Measurements from ENCODE around the gene GABRP. TPM values are rescaled to one million over a fixed set of nuclear protein-coding genes. Genes with fewer than 3 reads are reported as not detected.

GABRP gene
- total and polyA plus RNA-seq, 11 donors: 0.08 to 2.9 (median 0.23) TPM; not detected in 3

DNA sequence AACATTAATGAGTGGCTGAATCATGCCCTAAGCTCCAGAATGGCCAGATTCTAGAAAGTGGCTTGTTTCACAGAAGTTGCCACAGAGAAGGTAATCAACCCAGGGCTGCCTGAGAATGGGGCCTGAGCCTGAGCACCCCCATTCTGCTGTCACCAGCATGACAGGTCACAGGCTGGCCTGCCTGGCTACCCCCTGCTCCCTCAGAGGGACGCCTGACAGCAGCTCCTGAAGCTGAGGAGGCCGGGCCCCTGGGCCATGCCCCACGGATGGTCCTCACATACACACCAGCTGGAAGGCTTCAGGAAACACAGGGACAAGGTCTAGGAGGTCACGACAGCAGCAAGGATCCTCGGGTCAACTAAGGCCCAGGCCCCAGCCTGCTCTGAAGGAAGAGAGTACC lies 3.7 kb downstream of the GABRP start:
- peaks cover 0 to 56% (median 21%) of the 10 kb centered on the region in 12 donors for H3K4me1 ChIP-seq
- H3K27me3 ChIP-seq: no peaks in the 10 kb centered on the region
- DNase-seq (no peak), ATAC-seq (no peak)
- peak overlapping the region in 7 of 12 donors; percentile 15 to 78 (median 64) for H3K27ac ChIP-seq
- H3K9me3 ChIP-seq: no peaks in the 10 kb centered on the region
- H3K36me3 ChIP-seq: no peaks in the 10 kb centered on the region
- H3K4me3 ChIP-seq: peak overlapping the region in 4 of 12 donors; percentile 14 to 32 (median 24)
- WGBS, 4 donors: 67 to 79% (median 76%) methylated on average over 3 to 5 of the region's 5 CpGs
- intact Hi-C loops (cut with DNase I): no loop called here
- TF ChIP-seq, protein P1, sequence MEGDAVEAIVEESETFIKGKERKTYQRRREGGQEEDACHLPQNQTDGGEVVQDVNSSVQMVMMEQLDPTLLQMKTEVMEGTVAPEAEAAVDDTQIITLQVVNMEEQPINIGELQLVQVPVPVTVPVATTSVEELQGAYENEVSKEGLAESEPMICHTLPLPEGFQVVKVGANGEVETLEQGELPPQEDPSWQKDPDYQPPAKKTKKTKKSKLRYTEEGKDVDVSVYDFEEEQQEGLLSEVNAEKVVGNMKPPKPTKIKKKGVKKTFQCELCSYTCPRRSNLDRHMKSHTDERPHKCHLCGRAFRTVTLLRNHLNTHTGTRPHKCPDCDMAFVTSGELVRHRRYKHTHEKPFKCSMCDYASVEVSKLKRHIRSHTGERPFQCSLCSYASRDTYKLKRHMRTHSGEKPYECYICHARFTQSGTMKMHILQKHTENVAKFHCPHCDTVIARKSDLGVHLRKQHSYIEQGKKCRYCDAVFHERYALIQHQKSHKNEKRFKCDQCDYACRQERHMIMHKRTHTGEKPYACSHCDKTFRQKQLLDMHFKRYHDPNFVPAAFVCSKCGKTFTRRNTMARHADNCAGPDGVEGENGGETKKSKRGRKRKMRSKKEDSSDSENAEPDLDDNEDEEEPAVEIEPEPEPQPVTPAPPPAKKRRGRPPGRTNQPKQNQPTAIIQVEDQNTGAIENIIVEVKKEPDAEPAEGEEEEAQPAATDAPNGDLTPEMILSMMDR (IDR thresholded peaks at IDR 0.05): no peak
- TF ChIP-seq POLR2A (IDR thresholded peaks at IDR 0.05): no peak

DNA sequence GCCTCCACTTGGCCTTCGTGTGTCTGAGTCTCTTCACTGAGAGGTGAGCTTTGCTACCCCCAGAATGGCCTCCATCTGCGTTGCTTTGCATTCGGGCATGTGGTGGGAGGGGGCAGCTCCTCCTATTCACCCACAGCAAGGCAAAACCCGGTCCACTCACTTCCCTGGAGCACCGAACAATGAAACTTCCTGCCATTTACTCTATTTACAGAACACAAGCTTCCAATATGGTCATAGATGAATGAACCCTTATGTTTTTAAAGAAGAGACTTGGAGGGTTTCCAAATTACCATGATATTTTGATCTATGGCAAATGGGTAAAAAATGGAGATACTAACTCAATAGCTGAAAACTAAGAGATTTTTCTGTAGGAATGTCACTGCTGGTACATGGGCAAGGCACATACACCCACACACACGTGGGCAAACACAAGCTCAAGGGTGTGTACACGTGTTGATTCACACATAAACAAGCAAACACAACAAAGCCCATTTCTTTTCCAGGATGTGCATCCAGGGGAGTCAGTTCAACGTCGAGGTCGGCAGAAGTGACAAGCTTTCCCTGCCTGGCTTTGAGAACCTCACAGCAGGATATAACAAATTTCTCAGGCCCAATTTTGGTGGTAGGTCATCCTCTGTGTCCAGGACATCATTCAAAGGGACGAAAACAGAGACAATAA lies 5.2 kb downstream of the GABRP start:
- DNase-seq (peak in 1 of 5 donors; percentile 37), ATAC-seq (peak in 2 of 4 donors; percentile 21 to 60)
- no peaks in the 10 kb centered on the region for H3K9me3 ChIP-seq
- H3K27me3 ChIP-seq: no peaks in the 10 kb centered on the region
- no peaks in the 10 kb centered on the region for H3K36me3 ChIP-seq
- H3K27ac ChIP-seq: peak overlapping the region in 10 of 12 donors; percentile 2 to 78 (median 64)
- intact Hi-C loops (cut with DNase I): loop anchor here in 1 of 10 donors (2.0 kb wide), 1 partner anchor 44 kb away; no protein-coding TSS in a partner anchor
- H3K4me1 ChIP-seq: peaks cover 0 to 42% (median 10%) of the 10 kb centered on the region in 12 donors
- H3K4me3 ChIP-seq: peak overlapping the region in 5 of 12 donors; percentile 10 to 32 (median 25)
- TF ChIP-seq POLR2A (IDR thresholded peaks at IDR 0.05): no peak
- TF ChIP-seq, protein P1 (IDR thresholded peaks at IDR 0.05): no peak
- WGBS, 4 donors: 59 to 76% (median 70%) methylated on average over 11 of the region's 11 CpGs

DNA sequence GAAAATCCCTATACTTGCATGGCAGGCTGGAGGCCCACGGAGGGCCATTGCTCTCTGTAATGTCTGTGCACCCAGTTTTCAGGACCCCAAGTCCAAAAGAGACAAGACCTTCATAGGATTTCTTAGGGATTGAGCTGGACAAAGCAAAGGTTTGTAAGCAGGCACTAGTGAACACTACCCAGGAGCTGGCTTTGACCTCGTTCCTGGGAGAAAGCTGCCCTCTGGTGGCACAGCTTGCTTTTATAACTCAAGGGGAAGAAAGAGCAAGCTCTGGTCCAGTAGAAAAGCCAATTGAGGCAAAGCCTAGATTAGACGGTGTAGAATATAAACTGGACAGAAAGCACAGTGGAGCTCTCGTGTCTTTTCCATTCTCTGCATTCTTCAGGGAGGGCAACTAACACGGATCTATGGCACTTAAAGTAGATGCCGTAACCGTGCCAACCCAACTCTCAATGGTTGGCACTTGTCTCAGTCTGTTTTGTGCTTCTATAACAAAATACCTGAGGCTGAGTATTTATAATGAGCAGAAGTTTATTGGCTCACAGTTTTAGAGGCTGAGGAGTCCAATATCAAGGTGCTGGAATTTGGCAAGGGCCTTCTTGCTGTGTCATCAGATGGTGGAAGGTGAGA lies 7.9 kb downstream of the GABRP start:
- no peak for TF ChIP-seq POLR2A (IDR thresholded peaks at IDR 0.05)
- TF ChIP-seq, protein P1 (IDR thresholded peaks at IDR 0.05): peak; percentile 46 to 80 (median 63)
- WGBS, 4 donors: 38 to 43% (median 42%) methylated on average over 7 of the region's 7 CpGs
- ATAC-seq (peak; percentile 61 to 88 (median 78)), DNase-seq (peak in 4 of 5 donors; percentile 67 to 76 (median 72))
- peak overlapping the region in 3 of 12 donors; percentile 38 to 78 (median 47) for H3K27ac ChIP-seq
- H3K36me3 ChIP-seq: no peaks in the 10 kb centered on the region
- no peaks in the 10 kb centered on the region for H3K9me3 ChIP-seq
- H3K4me3 ChIP-seq: no peak overlapping the region
- peaks cover 0 to 41% (median 7%) of the 10 kb centered on the region in 12 donors for H3K4me1 ChIP-seq
- intact Hi-C loops (cut with DNase I): loop anchor here (1.0 to 10.0 kb wide), 9 partner anchors 46 to 357 kb away; no protein-coding TSS in a partner anchor
- H3K27me3 ChIP-seq: no peaks in the 10 kb centered on the region

DNA sequence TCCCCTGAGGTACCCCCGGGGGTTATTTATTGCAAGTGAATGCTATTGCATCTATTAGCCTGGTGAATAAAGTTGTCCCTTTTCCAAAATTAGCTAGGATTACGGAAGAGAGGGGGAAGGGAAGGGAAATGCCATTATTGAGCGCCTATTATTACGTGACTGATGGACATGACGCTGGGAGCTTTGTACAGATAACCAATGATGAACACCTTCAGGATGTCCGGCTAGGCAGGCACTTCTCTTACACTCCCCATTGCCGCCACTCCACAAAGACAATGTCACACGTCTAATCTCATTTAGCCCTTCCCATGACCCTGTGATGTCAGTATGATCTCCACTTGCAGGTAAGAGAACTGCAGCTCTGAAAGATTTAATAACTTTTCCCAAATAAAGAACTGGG lies 9.4 kb downstream of the GABRP start:
- DNase-seq (no peak), ATAC-seq (peak in 1 of 4 donors; percentile 75)
- intact Hi-C loops (cut with DNase I): loop anchor here in 5 of 10 donors (2.0 to 10.0 kb wide), 4 partner anchors 154 to 358 kb away; no protein-coding TSS in a partner anchor
- peaks cover 0 to 37% (median 7%) of the 10 kb centered on the region in 12 donors for H3K4me1 ChIP-seq
- no peaks in the 10 kb centered on the region for H3K27me3 ChIP-seq
- TF ChIP-seq, protein P1 (IDR thresholded peaks at IDR 0.05): no peak
- TF ChIP-seq POLR2A (IDR thresholded peaks at IDR 0.05): no peak
- H3K36me3 ChIP-seq: no peaks in the 10 kb centered on the region
- H3K27ac ChIP-seq: peak overlapping the region in 1 of 12 donors; percentile 2
- no peak overlapping the region for H3K4me3 ChIP-seq
- WGBS, 4 donors: 60 to 73% (median 63%) methylated on average over 8 of the region's 8 CpGs
- no peaks in the 10 kb centered on the region for H3K9me3 ChIP-seq
